SK-N-SH (cell line): Measurements from ENCODE around the gene AUTS2.

Experiments
- CTCF ChIP-seq: fragments of 200-600 bp; sonication (generic); IDR thresholded peaks from 2 replicates; pipeline ENCODE4 v1.6.1; 2017; ENCODE audit warnings: antibody characterized with exemption, mild to moderate bottlenecking, moderate library complexity
- EP300 ChIP-seq, 2 experiments: IDR thresholded peaks; 2 replicates each; pipeline versions ENCODE4 v1.4.0 to v1.6.1; 2012; ENCODE audit warnings: borderline replicate concordance in 1 of 2, low read depth in 1 of 2, low read length in 1 of 2
- EZH2phosphoT487 ChIP-seq: fragments of 200-600 bp; sonication (generic); IDR thresholded peaks from 2 replicates; pipeline ENCODE4 v1.6.1; 2017; ENCODE audit warnings: low read depth, mixed run types, mild to moderate bottlenecking, antibody characterized with exemption, moderate library complexity, borderline replicate concordance
- JUND ChIP-seq: IDR thresholded peaks from 2 replicates; pipeline ENCODE4 v1.4.0; 2012
- REST ChIP-seq: IDR thresholded peaks from 2 replicates; pipeline ENCODE4 v1.6.1; 2012; ENCODE audit warnings: mild to moderate bottlenecking, low read depth, low read length, moderate library complexity
- TAF1 ChIP-seq: IDR thresholded peaks from 2 replicates; pipeline ENCODE4 v1.6.1; 2012; ENCODE audit warnings: low read depth, mild to moderate bottlenecking, low read length, moderate library complexity, borderline replicate concordance
- YY1 ChIP-seq: IDR thresholded peaks from 2 replicates; pipeline ENCODE4 v1.4.0; 2012; ENCODE audit warnings: low read depth, mild to moderate bottlenecking
- TF ChIP-seq, protein P1 (sequence below): IDR thresholded peaks from 2 replicates; pipeline ENCODE4; 2012

DNA sequence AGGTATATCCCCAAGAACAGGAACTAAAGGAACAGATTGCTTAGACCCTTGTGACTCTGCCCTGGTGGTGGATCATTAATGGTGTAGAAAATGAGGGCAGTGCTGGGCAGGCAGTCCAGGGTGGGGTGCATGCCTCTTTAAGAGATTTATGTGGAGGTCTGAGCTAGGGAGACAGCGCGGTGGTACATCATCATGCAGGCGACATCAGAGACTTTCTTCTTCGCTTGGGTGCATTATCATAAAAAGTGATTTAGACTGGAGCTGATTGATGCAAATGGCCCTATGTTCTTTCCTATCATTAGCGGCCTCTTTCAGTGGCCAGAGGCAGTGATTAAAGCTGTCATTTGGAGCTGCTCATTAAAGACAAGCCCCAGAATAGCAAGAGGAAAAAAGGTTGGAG is 1014.5 kb downstream of the AUTS2 start:
- TF ChIP-seq CTCF (no peak), YY1 (no peak), EP300 (IDR thresholded peaks at IDR 0.05; ENCODE audit: borderline replicate concordance in 1 of 2, low read depth in 1 of 2, low read length in 1 of 2) (no peak), TAF1 (no peak), REST (no peak), JUND (no peak), EZH2phosphoT487 (no peak)
- TF ChIP-seq, protein P1, sequence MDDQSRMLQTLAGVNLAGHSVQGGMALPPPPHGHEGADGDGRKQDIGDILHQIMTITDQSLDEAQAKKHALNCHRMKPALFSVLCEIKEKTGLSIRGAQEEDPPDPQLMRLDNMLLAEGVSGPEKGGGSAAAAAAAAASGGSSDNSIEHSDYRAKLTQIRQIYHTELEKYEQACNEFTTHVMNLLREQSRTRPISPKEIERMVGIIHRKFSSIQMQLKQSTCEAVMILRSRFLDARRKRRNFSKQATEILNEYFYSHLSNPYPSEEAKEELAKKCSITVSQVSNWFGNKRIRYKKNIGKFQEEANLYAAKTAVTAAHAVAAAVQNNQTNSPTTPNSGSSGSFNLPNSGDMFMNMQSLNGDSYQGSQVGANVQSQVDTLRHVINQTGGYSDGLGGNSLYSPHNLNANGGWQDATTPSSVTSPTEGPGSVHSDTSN, result no peak
